Endodermal cell (in vitro differentiated cells): Measurements from ENCODE around the gene AP1B1. TPM values are rescaled to one million over a fixed set of nuclear protein-coding genes. Genes with fewer than 3 reads are reported as not detected.

ENCODE experiments used
- DNase-seq: peaks from one replicate; pipeline ENCODE4 v3.0.0-alpha.2; 2017
- H3K27ac ChIP-seq: 2 replicates; pipeline ENCODE4 v1.5.1; 2013; ENCODE audit warnings: mild to moderate bottlenecking, low read depth, low read length, moderate library complexity
- H3K27me3 ChIP-seq: 2 replicates; pipeline ENCODE4 v1.6.1; 2013; ENCODE audit warnings: mild to moderate bottlenecking, low read length, moderate library complexity; ENCODE audit not compliant: insufficient read depth, control insufficient read depth, poor library complexity, severe bottlenecking
- H3K36me3 ChIP-seq: 2 replicates; pipeline ENCODE4 v1.7.0; 2013; ENCODE audit warnings: mild to moderate bottlenecking, low read length, moderate library complexity; ENCODE audit not compliant: control insufficient read depth, insufficient read depth
- H3K4me1 ChIP-seq: one replicate; pipeline ENCODE4 v1.7.0; 2013; ENCODE audit warnings: low read length; ENCODE audit not compliant: control insufficient read depth, insufficient read depth
- H3K4me3 ChIP-seq: 2 replicates; pipeline ENCODE4 v1.5.1; 2013; ENCODE audit warnings: mild to moderate bottlenecking, low read length, moderate library complexity
- H3K9ac ChIP-seq: 2 replicates; pipeline ENCODE4 v1.6.1; 2013; ENCODE audit warnings: mild to moderate bottlenecking, low read length, moderate library complexity; ENCODE audit not compliant: poor library complexity, severe bottlenecking; ENCODE audit errors: extremely low read depth
- H3K9me3 ChIP-seq: 2 replicates; pipeline ENCODE4 v1.6.1; 2013; ENCODE audit warnings: mild to moderate bottlenecking, low read length, moderate library complexity; ENCODE audit not compliant: control insufficient read depth
- H3K27ac Mint-ChIP-seq: 2 replicates; pipeline ENCODE4 v1.8.0; 2020; ENCODE audit warnings: mixed read lengths
- H3K27me3 Mint-ChIP-seq: 2 replicates; pipeline ENCODE4 v1.8.0; 2021; ENCODE audit warnings: mild to moderate bottlenecking, mixed read lengths; ENCODE audit not compliant: insufficient read depth
- H3K36me3 Mint-ChIP-seq: 2 replicates; pipeline ENCODE4 v1.8.0; 2020; ENCODE audit warnings: low read depth, mixed read lengths
- H3K4me1 Mint-ChIP-seq: 2 replicates; pipeline ENCODE4 v1.8.0; 2020; ENCODE audit warnings: mixed read lengths
- H3K4me3 Mint-ChIP-seq: 2 replicates; pipeline ENCODE4 v1.8.0; 2020; ENCODE audit warnings: mild to moderate bottlenecking, moderate library complexity, mixed read lengths
- H3K9me3 Mint-ChIP-seq: 2 replicates; pipeline ENCODE4 v1.8.0; 2020; ENCODE audit warnings: mild to moderate bottlenecking, mixed read lengths
- WGBS, 2 experiments: methylation state at CpG; one replicate each; pipeline versions ENCODE4 v1.1.5 to v1.1.7; 2013; ENCODE audit warnings: missing lambda C conversion rate in 2 of 2, mixed read lengths in 1 of 2; ENCODE audit not compliant: insufficient coverage in 1 of 2, insufficient read length in 1 of 2; 5-methylcytosine and 5-hydroxymethylcytosine counted together
- total RNA-seq, 2 donors: library from RNA; stranded (reverse); fragmentation: NEBNext Ultra II Directional in 1 of 2; extraction: Animal tissue kit (Norgen Biotek cat#: 25700) in 1 of 2; gene quantifications; 2 replicates in 1 of 2; 3 replicates in 1 of 2; pipeline ENCODE4 v1.2.1, GENCODE V29; 2021
- TF ChIP-seq, protein P1 (sequence below): fragments of 200-600 bp; sonication (generic); conservative IDR thresholded peaks from 2 replicates; pipeline ENCODE4 v1.5.0; 2021; ENCODE audit warnings: antibody characterized with exemption, mild to moderate bottlenecking

Gene AP1B1
- total RNA-seq, 2 donors from 2014 or later: 64.9 to 76.6 TPM

DNA sequence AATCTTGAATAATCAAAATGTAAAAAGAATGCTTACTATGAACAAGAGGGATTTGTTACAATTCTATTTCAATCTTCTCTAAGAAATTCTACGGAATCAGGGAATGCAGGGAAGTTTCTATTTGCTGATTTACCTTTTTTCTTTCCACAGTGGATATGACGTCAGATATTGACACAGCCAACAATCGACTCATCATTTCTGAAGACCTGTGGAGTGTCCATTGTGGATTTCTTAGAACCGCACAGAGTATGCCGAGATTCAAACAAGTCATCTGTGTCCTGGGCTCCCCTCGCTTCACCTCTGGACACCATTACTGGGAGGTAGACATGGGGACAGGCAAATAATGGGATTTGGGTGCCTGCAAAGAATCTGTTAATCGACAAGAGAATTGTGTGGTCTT lies 45.9 kb upstream of the AP1B1 start:
- WGBS, 2 experiments: 95% methylated on average over 6 to 7 of the region's 7 CpGs
- Histone ChIP-seq H3K27ac (no peak overlapping the region), H3K4me1 (peaks cover 4% of the 10 kb centered on the region), H3K9ac (no peak overlapping the region), H3K27me3 (no peaks in the 10 kb centered on the region), H3K36me3 (no peaks in the 10 kb centered on the region), H3K9me3 (no peaks in the 10 kb centered on the region), H3K4me3 (no peak overlapping the region)
- H3K27ac Mint-ChIP-seq: no peak overlapping the region
- no peak for DNase-seq
- H3K4me3 Mint-ChIP-seq: no peak overlapping the region
- H3K27me3 Mint-ChIP-seq: no peaks in the 10 kb centered on the region
- no peaks in the 10 kb centered on the region for H3K9me3 Mint-ChIP-seq
- H3K36me3 Mint-ChIP-seq: no peaks in the 10 kb centered on the region
- TF ChIP-seq, protein P1, sequence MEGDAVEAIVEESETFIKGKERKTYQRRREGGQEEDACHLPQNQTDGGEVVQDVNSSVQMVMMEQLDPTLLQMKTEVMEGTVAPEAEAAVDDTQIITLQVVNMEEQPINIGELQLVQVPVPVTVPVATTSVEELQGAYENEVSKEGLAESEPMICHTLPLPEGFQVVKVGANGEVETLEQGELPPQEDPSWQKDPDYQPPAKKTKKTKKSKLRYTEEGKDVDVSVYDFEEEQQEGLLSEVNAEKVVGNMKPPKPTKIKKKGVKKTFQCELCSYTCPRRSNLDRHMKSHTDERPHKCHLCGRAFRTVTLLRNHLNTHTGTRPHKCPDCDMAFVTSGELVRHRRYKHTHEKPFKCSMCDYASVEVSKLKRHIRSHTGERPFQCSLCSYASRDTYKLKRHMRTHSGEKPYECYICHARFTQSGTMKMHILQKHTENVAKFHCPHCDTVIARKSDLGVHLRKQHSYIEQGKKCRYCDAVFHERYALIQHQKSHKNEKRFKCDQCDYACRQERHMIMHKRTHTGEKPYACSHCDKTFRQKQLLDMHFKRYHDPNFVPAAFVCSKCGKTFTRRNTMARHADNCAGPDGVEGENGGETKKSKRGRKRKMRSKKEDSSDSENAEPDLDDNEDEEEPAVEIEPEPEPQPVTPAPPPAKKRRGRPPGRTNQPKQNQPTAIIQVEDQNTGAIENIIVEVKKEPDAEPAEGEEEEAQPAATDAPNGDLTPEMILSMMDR: no peak
- H3K4me1 Mint-ChIP-seq: peaks cover 23% of the 10 kb centered on the region

DNA sequence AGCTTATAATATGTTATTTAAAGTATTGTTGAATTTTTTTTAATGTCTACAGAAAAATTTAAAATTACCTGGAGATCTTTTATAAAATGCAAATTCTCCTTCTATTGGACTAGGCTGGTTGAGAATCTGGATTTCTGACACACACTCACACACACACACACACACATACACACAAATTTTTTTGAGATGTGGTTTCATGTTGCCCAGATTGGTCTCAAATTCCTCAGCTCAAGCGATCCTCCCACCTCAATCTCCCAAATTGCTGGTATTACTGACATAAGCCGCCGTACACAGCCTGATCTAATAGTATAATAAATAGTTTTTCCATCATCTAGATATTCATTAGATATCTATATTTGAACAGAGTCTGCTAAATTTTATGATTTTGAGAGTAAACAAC lies 45.5 kb upstream of the AP1B1 start:
- TF ChIP-seq, protein P1: no peak
- H3K27ac Mint-ChIP-seq: no peak overlapping the region
- peaks cover 23% of the 10 kb centered on the region for H3K4me1 Mint-ChIP-seq

DNA sequence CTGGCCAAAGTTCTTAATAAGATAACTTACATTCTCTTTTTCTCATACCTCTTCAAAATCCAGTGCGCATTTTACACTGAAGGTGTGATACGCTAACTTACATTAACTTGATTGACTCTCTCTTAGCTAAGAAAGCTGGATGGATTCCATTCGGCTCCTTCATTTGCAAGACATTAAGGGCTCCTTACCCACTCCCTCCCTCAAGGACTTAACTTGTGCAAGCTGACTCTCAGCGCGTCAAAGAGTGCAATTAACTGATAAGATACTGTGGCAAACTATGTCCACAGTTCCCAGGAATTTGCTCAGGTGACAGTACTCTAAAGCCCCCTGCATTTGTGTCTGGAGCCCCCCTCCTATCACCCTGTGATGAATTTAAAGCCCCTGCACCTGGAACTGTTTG lies 43.6 kb upstream of the AP1B1 start:
- peak; percentile 54 for DNase-seq
- TF ChIP-seq, protein P1: no peak
- H3K27ac ChIP-seq: no peak overlapping the region
- H3K36me3 Mint-ChIP-seq: no peaks in the 10 kb centered on the region
- peak overlapping the region; percentile 94 for H3K27ac Mint-ChIP-seq
- H3K9ac ChIP-seq: no peak overlapping the region
- 29 to 48% methylated on average over 5 of the region's 5 CpGs for WGBS, 2 experiments
- H3K9me3 Mint-ChIP-seq: no peaks in the 10 kb centered on the region
- peaks cover 23% of the 10 kb centered on the region for H3K4me1 Mint-ChIP-seq
- no peaks in the 10 kb centered on the region for H3K36me3 ChIP-seq
- H3K9me3 ChIP-seq: no peaks in the 10 kb centered on the region
- H3K4me1 ChIP-seq: peaks cover 4% of the 10 kb centered on the region
- no peaks in the 10 kb centered on the region for H3K27me3 ChIP-seq
- H3K4me3 Mint-ChIP-seq: peak overlapping the region; percentile 26
- H3K4me3 ChIP-seq: no peak overlapping the region
- no peaks in the 10 kb centered on the region for H3K27me3 Mint-ChIP-seq

More for the DNA sequence above, 45.5 kb upstream of the AP1B1 start:
- H3K27me3 Mint-ChIP-seq: no peaks in the 10 kb centered on the region
- H3K27ac ChIP-seq: no peak overlapping the region
- H3K36me3 ChIP-seq: no peaks in the 10 kb centered on the region
- DNase-seq: no peak
- H3K4me1 ChIP-seq: peaks cover 4% of the 10 kb centered on the region
- no peaks in the 10 kb centered on the region for H3K9me3 Mint-ChIP-seq
- no peak overlapping the region for H3K4me3 Mint-ChIP-seq
- H3K36me3 Mint-ChIP-seq: no peaks in the 10 kb centered on the region
- no peak overlapping the region for H3K4me3 ChIP-seq
- H3K27me3 ChIP-seq: no peaks in the 10 kb centered on the region
- no peak overlapping the region for H3K9ac ChIP-seq
- 100% methylated on average over 1 of the region's 3 CpGs for WGBS, 2 experiments
- H3K9me3 ChIP-seq: no peaks in the 10 kb centered on the region
